Astrocyte of the cerebellum (primary cell): ENCODE data around the gene PALLD.

Source experiments
- DNase-seq: peaks from one replicate; pipeline ENCODE4 v3.0.0-alpha.2; 2011; ENCODE audit warnings: low read depth
- H3K4me3 ChIP-seq: 2 replicates; pipeline ENCODE4 v1.5.1; 2011; ENCODE audit warnings: mild to moderate bottlenecking, low read depth, low read length, moderate library complexity
- CTCF ChIP-seq: IDR thresholded peaks from 2 replicates; pipeline ENCODE4 v1.5.1; 2012; ENCODE audit warnings: low read length, low read depth, moderate library complexity, mild to moderate bottlenecking; ENCODE audit errors: missing control alignments
- in situ Hi-C: cut with HindIII; loops from 2 replicates; pipeline ENCODE4 v1.10.0; 2017; ENCODE audit warnings: low sequenced_read_pairs

The PALLD gene

GRCh38 chr4:168483811-168484210, 13.0 kb upstream of the PALLD start:
- in situ Hi-C loops = no loop called here
- DNase-seq = no peak
- TF ChIP-seq CTCF = no peak
- no peak overlapping the region for H3K4me3 ChIP-seq

GRCh38 chr4:168484626-168485025, 12.2 kb upstream of the PALLD start:
- no peak for DNase-seq
- no peak overlapping the region for H3K4me3 ChIP-seq
- no peak for TF ChIP-seq CTCF
- in situ Hi-C loops = no loop called here

- no peak for TF ChIP-seq CTCF
- no peak overlapping the region for H3K4me3 ChIP-seq
- DNase-seq = no peak
- in situ Hi-C loops = no loop called here
Observed at GRCh38 chr4:168485156-168485910, 11.5 kb upstream of the PALLD start.

- no peak for TF ChIP-seq CTCF
- no peak overlapping the region for H3K4me3 ChIP-seq
- no peak for DNase-seq
- in situ Hi-C loops = no loop called here
Observed at GRCh38 chr4:168486912-168487281, 10.0 kb upstream of the PALLD start.

GRCh38 chr4:168487282-168488035, 9.4 kb upstream of the PALLD start:
- no peak for DNase-seq
- no peak for TF ChIP-seq CTCF
- H3K4me3 ChIP-seq = no peak overlapping the region
- in situ Hi-C loops = no loop called here

- no peak for TF ChIP-seq CTCF
- no peak overlapping the region for H3K4me3 ChIP-seq
- in situ Hi-C loops = no loop called here
- no peak for DNase-seq
Observed at GRCh38 chr4:168488869-168489274, 8.0 kb upstream of the PALLD start.
